ENCODE measurements around the gene NPAS2. TPM values are rescaled to one million over a fixed set of nuclear protein-coding genes. Genes with fewer than 3 reads are reported as not detected.

The NPAS2 gene
- total RNA-seq, 1 donor from 2014 or later, result 10.7 TPM

GRCh38 chr2:100987536-100987935 lies 167.6 kb downstream of the NPAS2 start:
- no peak for DNase-seq (ENCODE audit: extremely low spot score, unreplicated experiment)
- peaks cover 7% of the 10 kb centered on the region for H3K27me3 Mint-ChIP-seq
- H3K4me3 Mint-ChIP-seq, result no peak overlapping the region
- no peak overlapping the region for H3K27ac Mint-ChIP-seq
- H3K36me3 Mint-ChIP-seq, result peaks cover 4% of the 10 kb centered on the region
- peaks cover 5% of the 10 kb centered on the region for H3K4me1 Mint-ChIP-seq (ENCODE audit: unreplicated experiment)
- no peak for TF ChIP-seq CTCF (conservative IDR thresholded peaks at IDR 0.05)
- H3K9me3 Mint-ChIP-seq, result no peaks in the 10 kb centered on the region

GRCh38 chr2:100987974-100988373 lies 168.0 kb downstream of the NPAS2 start:
- no peak for DNase-seq (ENCODE audit: extremely low spot score, unreplicated experiment)
- peaks cover 7% of the 10 kb centered on the region for H3K27me3 Mint-ChIP-seq
- H3K4me3 Mint-ChIP-seq, result no peak overlapping the region
- H3K27ac Mint-ChIP-seq, result no peak overlapping the region
- no peaks in the 10 kb centered on the region for H3K9me3 Mint-ChIP-seq
- peaks cover 5% of the 10 kb centered on the region for H3K4me1 Mint-ChIP-seq (ENCODE audit: unreplicated experiment)
- no peak for TF ChIP-seq CTCF (conservative IDR thresholded peaks at IDR 0.05)
- H3K36me3 Mint-ChIP-seq, result peaks cover 4% of the 10 kb centered on the region

GRCh38 chr2:100988630-100989417 lies 168.9 kb downstream of the NPAS2 start:
- no peaks in the 10 kb centered on the region for H3K9me3 Mint-ChIP-seq
- TF ChIP-seq CTCF (conservative IDR thresholded peaks at IDR 0.05), result no peak
- H3K27me3 Mint-ChIP-seq, result peaks cover 7% of the 10 kb centered on the region
- peaks cover 5% of the 10 kb centered on the region for H3K4me1 Mint-ChIP-seq (ENCODE audit: unreplicated experiment)
- no peak for DNase-seq (ENCODE audit: extremely low spot score, unreplicated experiment)
- H3K4me3 Mint-ChIP-seq, result no peak overlapping the region
- H3K36me3 Mint-ChIP-seq, result peaks cover 4% of the 10 kb centered on the region
- H3K27ac Mint-ChIP-seq, result no peak overlapping the region

GRCh38 chr2:100989666-100990065 lies 169.7 kb downstream of the NPAS2 start:
- no peak for TF ChIP-seq CTCF (conservative IDR thresholded peaks at IDR 0.05)
- Mint-ChIP-seq H3K4me3 (no peak overlapping the region), H3K9me3 (no peaks in the 10 kb centered on the region), H3K36me3 (peaks cover 4% of the 10 kb centered on the region), H3K27me3 (peaks cover 7% of the 10 kb centered on the region), H3K27ac (no peak overlapping the region), H3K4me1 (ENCODE audit: unreplicated experiment) (no peaks in the 10 kb centered on the region)
- DNase-seq (ENCODE audit: extremely low spot score, unreplicated experiment), result no peak

- Mint-ChIP-seq H3K27ac (no peak overlapping the region), H3K27me3 (peaks cover 3% of the 10 kb centered on the region), H3K9me3 (no peaks in the 10 kb centered on the region), H3K36me3 (no peaks in the 10 kb centered on the region), H3K4me1 (ENCODE audit: unreplicated experiment) (no peaks in the 10 kb centered on the region), H3K4me3 (no peak overlapping the region)
- no peak for DNase-seq (ENCODE audit: extremely low spot score, unreplicated experiment)
- no peak for TF ChIP-seq CTCF (conservative IDR thresholded peaks at IDR 0.05)
Measured at GRCh38 chr2:100990166-100990565, 170.2 kb downstream of the NPAS2 start.

All from type B pancreatic cell (in vitro differentiated cells).